IMR-90 (cell line): Measurements from ENCODE around the gene APC2. TPM values are rescaled to one million over a fixed set of nuclear protein-coding genes. Genes with fewer than 3 reads are reported as not detected.

Source experiments
- ATAC-seq: fragments of 200-7000 bp; cut with Tn5 transposase; 2 replicates; pipeline ENCODE4 v1.9.1; 2020; ENCODE audit warnings: low read depth, mild to moderate bottlenecking, moderate library complexity
- BruUV-seq: library from RNA; stranded (reverse); fragments of 400-500 nt; replicated peaks from 2 replicates; lab custom pipeline; 2021; lab: Mats Ljungman, UMichigan
- CTCF ChIA-PET: fragments of 300-600 bp; formaldehyde crosslinking; extraction: SDS; loops from one replicate; lab custom pipeline; 2021; ENCODE audit warnings: antibody characterized with exemption; lab: Yijun Ruan, JAX
- POLR2A ChIA-PET: fragments of 300-600 bp; sonication (Branson Sonifier 250); formaldehyde crosslinking; loops from one replicate; lab custom pipeline; 2022; ENCODE audit warnings: antibody characterized with exemption; ENCODE audit not compliant: unreplicated experiment; lab: Charles Lee
- DNase-seq: peaks from one replicate; pipeline ENCODE4 v3.0.0; 2013
- H2AFZ ChIP-seq: replicated peaks from 2 replicates; pipeline ENCODE3; 2013; ENCODE audit warnings: low read length, mild to moderate bottlenecking; ENCODE audit not compliant: poor library complexity
- H2AK5ac ChIP-seq: 2 replicates; pipeline ENCODE4 v1.6.1; 2013; ENCODE audit warnings: low read depth, low read length, inconsistent platforms
- H2AK9ac ChIP-seq: replicated peaks from 2 replicates; pipeline ENCODE3; 2013; ENCODE audit warnings: mild to moderate bottlenecking, low read depth, low read length, moderate library complexity; ENCODE audit not compliant: poor library complexity
- H2BK120ac ChIP-seq: 2 replicates; pipeline ENCODE4 v1.6.1; 2013; ENCODE audit warnings: low read depth, low read length, inconsistent platforms
- H2BK15ac ChIP-seq: 3 replicates; pipeline ENCODE4 v1.6.1; 2013; ENCODE audit warnings: low read depth, low read length, inconsistent platforms
- H2BK20ac ChIP-seq: 2 replicates; pipeline ENCODE4 v1.6.1; 2013; ENCODE audit warnings: low read depth, mild to moderate bottlenecking, inconsistent platforms, low read length, moderate library complexity
- H2BK5ac ChIP-seq: 2 replicates; pipeline ENCODE4 v1.6.1; 2013; ENCODE audit warnings: mild to moderate bottlenecking, low read depth, low read length, inconsistent platforms; ENCODE audit not compliant: poor library complexity, severe bottlenecking
- H3K14ac ChIP-seq: replicated peaks from 2 replicates; pipeline ENCODE4 v1.6.1; 2013; ENCODE audit warnings: low read depth, low read length, inconsistent platforms
- H3K18ac ChIP-seq: 2 replicates; pipeline ENCODE4 v1.6.1; 2013; ENCODE audit warnings: low read depth, low read length, control low read depth
- H3K23ac ChIP-seq: 2 replicates; pipeline ENCODE4 v1.6.1; 2013; ENCODE audit warnings: low read depth, low read length, inconsistent platforms
- H3K27ac ChIP-seq: 2 replicates; pipeline ENCODE4 v1.5.1; 2013; ENCODE audit warnings: mild to moderate bottlenecking, control low read depth, low read length; ENCODE audit not compliant: insufficient read depth
- H3K27me3 ChIP-seq: 2 replicates; pipeline ENCODE4 v1.6.1; 2013; ENCODE audit warnings: low read length; ENCODE audit not compliant: control insufficient read depth, insufficient read depth
- H3K36me3 ChIP-seq: 2 replicates; pipeline ENCODE4 v1.6.1; 2013; ENCODE audit warnings: low read length, mixed read lengths; ENCODE audit not compliant: control insufficient read depth, insufficient read depth
- H3K4ac ChIP-seq: 2 replicates; pipeline ENCODE4 v1.6.1; 2013; ENCODE audit warnings: low read depth, low read length, inconsistent platforms
- H3K4me1 ChIP-seq: 2 replicates; pipeline ENCODE4 v1.6.1; 2013; ENCODE audit warnings: low read length, mixed read lengths; ENCODE audit not compliant: control insufficient read depth, insufficient read depth
- H3K4me2 ChIP-seq: 2 replicates; pipeline ENCODE4 v1.6.1; 2013; ENCODE audit warnings: low read depth, mild to moderate bottlenecking, control low read depth, low read length, moderate library complexity
- H3K4me3 ChIP-seq: 2 replicates; pipeline ENCODE4 v1.5.1; 2013; ENCODE audit warnings: low read depth, mild to moderate bottlenecking, control low read depth, low read length, moderate library complexity; ENCODE audit not compliant: insufficient read depth
- H3K56ac ChIP-seq: 2 replicates; pipeline ENCODE4 v1.6.1; 2013; ENCODE audit warnings: low read length, inconsistent platforms; ENCODE audit not compliant: insufficient read depth; ENCODE audit errors: extremely low read depth
- H3K79me1 ChIP-seq, 2 experiments: 2 replicates each; pipeline ENCODE4 v1.6.1; 2013; ENCODE audit warnings: low read length in 2 of 2, inconsistent platforms in 1 of 2, low read depth in 1 of 2
- H3K9ac ChIP-seq: 2 replicates; pipeline ENCODE4 v1.6.1; 2013; ENCODE audit warnings: low read depth, low read length, control low read depth
- H3K9me1 ChIP-seq: 2 replicates; pipeline ENCODE4 v1.6.1; 2013; ENCODE audit warnings: low read length, inconsistent platforms; ENCODE audit not compliant: insufficient read depth
- H3K9me3 ChIP-seq: 2 replicates; pipeline ENCODE4 v1.6.1; 2013; ENCODE audit warnings: low read length; ENCODE audit not compliant: control insufficient read depth, insufficient read depth
- H4K20me1 ChIP-seq: 2 replicates; pipeline ENCODE4 v1.6.1; 2013; ENCODE audit warnings: low read length, inconsistent platforms; ENCODE audit not compliant: insufficient read depth
- H4K5ac ChIP-seq: 2 replicates; pipeline ENCODE4 v1.6.1; 2013; ENCODE audit warnings: mild to moderate bottlenecking, low read depth, low read length, control low read depth
- H4K8ac ChIP-seq, 2 experiments: 2 replicates each; pipeline ENCODE4 v1.6.1; 2013; ENCODE audit warnings: low read depth in 2 of 2, low read length in 2 of 2, control low read depth in 1 of 2, inconsistent platforms in 1 of 2
- H4K91ac ChIP-seq: 2 replicates; pipeline ENCODE4 v1.6.1; 2013; ENCODE audit warnings: low read depth, low read length, inconsistent platforms; ENCODE audit not compliant: insufficient read depth
- BHLHE40 ChIP-seq: fragments of 150-350 bp; IDR thresholded peaks from 2 replicates; pipeline ENCODE4 v1.6.1; 2016; ENCODE audit warnings: mild to moderate bottlenecking, low read depth, low read length
- CEBPB ChIP-seq: IDR thresholded peaks from 2 replicates; pipeline ENCODE4 v1.6.1; 2012; ENCODE audit warnings: low read depth, low read length, improper control_type of control experiment
- CHD1 ChIP-seq: IDR thresholded peaks from 2 replicates; pipeline ENCODE4 v1.6.1; 2012; ENCODE audit warnings: low read depth, low read length, improper control_type of control experiment
- CTCF ChIP-seq: conservative IDR thresholded peaks from 2 replicates; pipeline ENCODE4 v1.5.1; 2012; ENCODE audit warnings: mild to moderate bottlenecking, low read depth, low read length, improper control_type of control experiment
- FOS ChIP-seq: fragments of 150-350 bp; IDR thresholded peaks from 2 replicates; pipeline ENCODE4 v1.6.1; 2016; ENCODE audit warnings: low read depth, low read length
- MAFK ChIP-seq: IDR thresholded peaks from 2 replicates; pipeline ENCODE4 v1.6.1; 2012; ENCODE audit warnings: low read depth, low read length, improper control_type of control experiment
- MAZ ChIP-seq: IDR thresholded peaks from 2 replicates; pipeline ENCODE4 v1.6.1; 2012; ENCODE audit warnings: low read depth, mild to moderate bottlenecking, low read length, improper control_type of control experiment, moderate library complexity, borderline replicate concordance
- MXI1 ChIP-seq: IDR thresholded peaks from 2 replicates; pipeline ENCODE4 v1.6.1; 2012; ENCODE audit warnings: low read depth, mild to moderate bottlenecking, low read length, moderate library complexity, borderline replicate concordance
- NFE2L2 ChIP-seq: fragments of 150-350 bp; IDR thresholded peaks from 2 replicates; pipeline ENCODE4 v1.6.1; 2016; ENCODE audit warnings: low read depth, mild to moderate bottlenecking, low read length
- POLR2A ChIP-seq: IDR thresholded peaks from 2 replicates; pipeline ENCODE4 v1.6.1; 2012; ENCODE audit warnings: mild to moderate bottlenecking, low read depth, low read length
- RAD21 ChIP-seq: IDR thresholded peaks from 2 replicates; pipeline ENCODE4 v1.6.1; 2012; ENCODE audit warnings: low read length, improper control_type of control experiment
- RCOR1 ChIP-seq: IDR thresholded peaks from 2 replicates; pipeline ENCODE4 v1.6.1; 2012; ENCODE audit warnings: mild to moderate bottlenecking, low read length, improper control_type of control experiment; ENCODE audit not compliant: insufficient replicate concordance
- RFX5 ChIP-seq: IDR thresholded peaks from 2 replicates; pipeline ENCODE4 v1.8.0; 2012; ENCODE audit warnings: low read depth, mild to moderate bottlenecking, low read length, moderate library complexity
- SMC3 ChIP-seq: fragments of 150-350 bp; IDR thresholded peaks from 2 replicates; pipeline ENCODE4 v1.6.1; 2016; ENCODE audit warnings: low read depth, mild to moderate bottlenecking, antibody characterized with exemption, low read length, moderate library complexity
- USF2 ChIP-seq: fragments of 150-350 bp; IDR thresholded peaks from 2 replicates; pipeline ENCODE4 v1.6.1; 2017; ENCODE audit warnings: mild to moderate bottlenecking, antibody characterized with exemption, low read length, low read depth
- WGBS, 2 experiments: methylation state at CpG; one replicate each; pipeline versions ENCODE4 v1.1.5 to v1.1.7; 2013; ENCODE audit warnings: missing lambda C conversion rate in 2 of 2; ENCODE audit not compliant: insufficient read length in 1 of 2; ENCODE audit errors: extremely low coverage in 2 of 2; 5-methylcytosine and 5-hydroxymethylcytosine counted together
- dilution Hi-C: fragments of 300-500 bp; cut with HindIII; formaldehyde crosslinking; loops from one replicate; pipeline ENCODE4 v1.14.3; 2018; ENCODE audit warnings: low sequenced_read_pairs; ENCODE audit not compliant: unreplicated experiment
- in situ Hi-C: fragments of 300-500 bp; cut with MboI; formaldehyde crosslinking; loops from 3 replicates; pipeline ENCODE4 v1.14.3; 2019; ENCODE audit warnings: low sequenced_read_pairs, inconsistent platforms, mixed read lengths
- intact Hi-C: fragments of 100-400 bp; cut with micrococcal nuclease; formaldehyde crosslinking; loops from 2 replicates; pipeline ENCODE4 v1.10.0; 2022
- polyA plus RNA-seq, 3 experiments: library from polyadenylated mRNA; depleted of rRNA; stranded (reverse); fragments of >200 nt; gene quantifications; 2 replicates each; pipeline ENCODE4 v1.2.3, GENCODE V29; 2012; ENCODE audit warnings: low replicate concordance in 1 of 3
- total RNA-seq: library from RNA; depleted of rRNA; stranded (reverse); fragments of >200 nt; gene quantifications from 2 replicates; pipeline ENCODE4 v1.2.3, GENCODE V29; 2012

Gene APC2
- total and polyA plus RNA-seq, 2 of the 4 experiments (the other 2 are of a cell fraction): 0.36 to 0.41 TPM

GRCh38 chr19:1503925-1504773 is 54.2 kb downstream of the APC2 start:
- Histone ChIP-seq H3K18ac (no peak overlapping the region), H3K4me1 (peaks cover 5% of the 10 kb centered on the region), H3K9ac (no peak overlapping the region), H2BK120ac (no peak overlapping the region), H2AFZ (peak overlapping the region; percentile 71), H3K27ac (no peak overlapping the region), H3K9me1 (no peaks in the 10 kb centered on the region; the same call in 1 of the 2 replicates), H3K79me1 (no peaks in the 10 kb centered on the region), H2BK15ac (no peak overlapping the region), H4K8ac (peak overlapping the region; percentile 19 to 35; a peak in 1 of 4 replicates), H3K4me3 (no peak overlapping the region), H3K14ac (no peak overlapping the region), H2BK20ac (no peak overlapping the region), H3K4me2 (no peak overlapping the region; the same call in 1 of the 2 replicates), H3K56ac (no peak overlapping the region), H2AK5ac (no peak overlapping the region), H3K27me3 (peaks cover 7% of the 10 kb centered on the region; the same call in 1 of the 2 replicates), H4K5ac (no peak overlapping the region; the same call in 1 of the 2 replicates), H2BK5ac (no peak overlapping the region), H4K20me1 (no peaks in the 10 kb centered on the region; the same call in 1 of the 2 replicates), H3K9me3 (no peaks in the 10 kb centered on the region), H4K91ac (no peak overlapping the region), H2AK9ac (peak overlapping the region; percentile 76), H3K4ac (no peak overlapping the region), H3K36me3 (peaks cover 8% of the 10 kb centered on the region), H3K23ac (no peak overlapping the region)
- POLR2A ChIA-PET: no interaction called here
- in situ Hi-C loops (no loop called here), dilution Hi-C loops (no loop called here), intact Hi-C loops (no loop called here)
- no TSS peak for BruUV-seq
- TF ChIP-seq MAFK: no peak
- no peak for TF ChIP-seq NFE2L2
- no peak for TF ChIP-seq CHD1
- TF ChIP-seq USF2: no peak
- TF ChIP-seq BHLHE40: no peak
- TF ChIP-seq FOS: no peak
- TF ChIP-seq POLR2A: no peak
- no peak for TF ChIP-seq CTCF
- TF ChIP-seq SMC3: no peak
- TF ChIP-seq RCOR1: no peak
- no peak for TF ChIP-seq MXI1
- TF ChIP-seq RFX5: no peak
- no peak for TF ChIP-seq CEBPB
- TF ChIP-seq MAZ: no peak
- no peak for TF ChIP-seq RAD21
- CTCF ChIA-PET: no interaction called here
- DNase-seq: no peak
- no peak for ATAC-seq
- 64% methylated on average over 7 of the region's 23 CpGs; no CpG with 5 or more reads in 1 of the 2 experiments for WGBS, 2 experiments
